ENCODE measurements around the gene BASP1.
"Not testable (repeated sequence)": the region's sequence is repeated elsewhere in the genome, so short reads cannot be mapped to it uniquely, and the experiment has no call there.

Gene BASP1

GRCh38 chr5:17187011-17187785 lies 30.2 kb upstream of the BASP1 start:
- H3K36me3 ChIP-seq (ENCODE audit: insufficient read depth, low read length): peaks cover 4% of the 10 kb centered on the region; the same call in 1 of the 2 replicates
- no peak for TF ChIP-seq POLR2AphosphoS5 (IDR thresholded peaks at IDR 0.05; ENCODE audit: borderline replicate concordance, low read depth, low read length)
- no peak for TF ChIP-seq FOXP2 (optimal IDR thresholded peaks at IDR 0.05; ENCODE audit: control extremely low read depth, extremely low read length, insufficient read depth)
- no peak for TF ChIP-seq EZH2 (IDR thresholded peaks at IDR 0.05)
- peak overlapping the region; percentile 39 for H3K9ac ChIP-seq (ENCODE audit: insufficient read length)
- no peaks in the 10 kb centered on the region for H3K9me3 ChIP-seq (ENCODE audit: low read depth, low read length)
- DNase-seq (ENCODE audit: low read depth, low spot score): no peak
- H3K27ac ChIP-seq: peak overlapping the region; percentile 98
- H3K4me3 ChIP-seq: no peak overlapping the region

GRCh38 chr5:17187786-17188170 lies 29.7 kb upstream of the BASP1 start:
- Histone ChIP-seq H3K4me3 (no peak overlapping the region), H3K9ac (ENCODE audit: insufficient read length) (peak overlapping the region; percentile 39), H3K36me3 (ENCODE audit: insufficient read depth, low read length) (peaks cover 4% of the 10 kb centered on the region; the same call in 1 of the 2 replicates), H3K27ac (peak overlapping the region; percentile 98), H3K9me3 (ENCODE audit: low read depth, low read length) (no peaks in the 10 kb centered on the region)
- TF ChIP-seq FOXP2 (optimal IDR thresholded peaks at IDR 0.05; ENCODE audit: control extremely low read depth, extremely low read length, insufficient read depth): no peak
- no peak for TF ChIP-seq EZH2 (IDR thresholded peaks at IDR 0.05)
- no peak for TF ChIP-seq POLR2AphosphoS5 (IDR thresholded peaks at IDR 0.05; ENCODE audit: borderline replicate concordance, low read depth, low read length)
- DNase-seq (ENCODE audit: low read depth, low spot score): no peak

- peak; percentile 95 for DNase-seq (ENCODE audit: low read depth, low spot score)
- Histone ChIP-seq H3K27ac (peak overlapping the region; percentile 98), H3K4me3 (peak overlapping the region; percentile 62), H3K9ac (ENCODE audit: insufficient read length) (peak overlapping the region; percentile 69), H3K36me3 (ENCODE audit: insufficient read depth, low read length) (peaks cover 4% of the 10 kb centered on the region; the same call in 1 of the 2 replicates), H3K9me3 (ENCODE audit: low read depth, low read length) (no peaks in the 10 kb centered on the region)
- TF ChIP-seq FOXP2 (optimal IDR thresholded peaks at IDR 0.05; ENCODE audit: control extremely low read depth, extremely low read length, insufficient read depth): no peak
- TF ChIP-seq EZH2 (IDR thresholded peaks at IDR 0.05): no peak
- TF ChIP-seq POLR2AphosphoS5 (IDR thresholded peaks at IDR 0.05; ENCODE audit: borderline replicate concordance, low read depth, low read length): no peak
Observed at GRCh38 chr5:17189381-17190036, 27.9 kb upstream of the BASP1 start.

- peak overlapping the region; percentile 69 for H3K9ac ChIP-seq (ENCODE audit: insufficient read length)
- peak overlapping the region; percentile 98 for H3K27ac ChIP-seq
- TF ChIP-seq POLR2AphosphoS5 (IDR thresholded peaks at IDR 0.05; ENCODE audit: borderline replicate concordance, low read depth, low read length) (peak; percentile 54; the same call in 1 of the 2 replicates), FOXP2 (optimal IDR thresholded peaks at IDR 0.05; ENCODE audit: control extremely low read depth, extremely low read length, insufficient read depth) (no peak), EZH2 (IDR thresholded peaks at IDR 0.05) (no peak)
- H3K4me3 ChIP-seq: peak overlapping the region; percentile 62
- no peaks in the 10 kb centered on the region for H3K9me3 ChIP-seq (ENCODE audit: low read depth, low read length)
- peaks cover 4% of the 10 kb centered on the region; the same call in 1 of the 2 replicates for H3K36me3 ChIP-seq (ENCODE audit: insufficient read depth, low read length)
- DNase-seq (ENCODE audit: low read depth, low spot score): peak; percentile 89
Observed at GRCh38 chr5:17190242-17190778, 27.1 kb upstream of the BASP1 start.

- H3K4me3 ChIP-seq: peak overlapping the region; percentile 62
- peak overlapping the region; percentile 69 for H3K9ac ChIP-seq (ENCODE audit: insufficient read length)
- H3K27ac ChIP-seq: peak overlapping the region; percentile 98
- DNase-seq (ENCODE audit: low read depth, low spot score): peak; percentile 66
- no peak for TF ChIP-seq FOXP2 (optimal IDR thresholded peaks at IDR 0.05; ENCODE audit: control extremely low read depth, extremely low read length, insufficient read depth)
- no peak for TF ChIP-seq EZH2 (IDR thresholded peaks at IDR 0.05)
- TF ChIP-seq POLR2AphosphoS5 (IDR thresholded peaks at IDR 0.05; ENCODE audit: borderline replicate concordance, low read depth, low read length): no peak
- H3K9me3 ChIP-seq (ENCODE audit: low read depth, low read length): no peaks in the 10 kb centered on the region
- H3K36me3 ChIP-seq (ENCODE audit: insufficient read depth, low read length): peaks cover 4% of the 10 kb centered on the region; the same call in 1 of the 2 replicates
Observed at GRCh38 chr5:17190799-17191391, 26.5 kb upstream of the BASP1 start.

- not testable (repeated sequence) for H3K4me3 ChIP-seq; H3K36me3 ChIP-seq (ENCODE audit: insufficient read depth, low read length); DNase-seq (ENCODE audit: low read depth, low spot score); H3K9me3 ChIP-seq (ENCODE audit: low read depth, low read length)
- peak overlapping the region; percentile 98 for H3K27ac ChIP-seq
- peak overlapping the region; percentile 69 for H3K9ac ChIP-seq (ENCODE audit: insufficient read length)
Observed at GRCh38 chr5:17191574-17191973, 25.9 kb upstream of the BASP1 start.

GRCh38 chr5:17192191-17192590 lies 25.2 kb upstream of the BASP1 start:
- Histone ChIP-seq H3K4me3 (peak overlapping the region; percentile 50), H3K9me3 (ENCODE audit: low read depth, low read length) (no peaks in the 10 kb centered on the region), H3K36me3 (ENCODE audit: insufficient read depth, low read length) (peaks cover 7% of the 10 kb centered on the region; the same call in 1 of the 2 replicates), H3K27ac (peak overlapping the region; percentile 98), H3K9ac (ENCODE audit: insufficient read length) (peak overlapping the region; percentile 58)
- TF ChIP-seq EZH2 (IDR thresholded peaks at IDR 0.05) (no peak), FOXP2 (optimal IDR thresholded peaks at IDR 0.05; ENCODE audit: control extremely low read depth, extremely low read length, insufficient read depth) (no peak), POLR2AphosphoS5 (IDR thresholded peaks at IDR 0.05; ENCODE audit: borderline replicate concordance, low read depth, low read length) (no peak)
- no peak for DNase-seq (ENCODE audit: low read depth, low spot score)

GRCh38 chr5:17196024-17196423 lies 21.4 kb upstream of the BASP1 start:
- no peak for TF ChIP-seq EZH2 (IDR thresholded peaks at IDR 0.05)
- TF ChIP-seq FOXP2 (optimal IDR thresholded peaks at IDR 0.05; ENCODE audit: control extremely low read depth, extremely low read length, insufficient read depth): no peak
- TF ChIP-seq POLR2AphosphoS5 (IDR thresholded peaks at IDR 0.05; ENCODE audit: borderline replicate concordance, low read depth, low read length): no peak
- Histone ChIP-seq H3K9me3 (ENCODE audit: low read depth, low read length) (peaks cover 5% of the 10 kb centered on the region; the same call in 1 of the 2 replicates), H3K4me3 (no peak overlapping the region)

More at GRCh38 chr5:17196024-17196423, 21.4 kb upstream of the BASP1 start:
- DNase-seq (ENCODE audit: low read depth, low spot score): no peak
- peaks cover 14% of the 10 kb centered on the region; the same call in 1 of the 2 replicates for H3K36me3 ChIP-seq (ENCODE audit: insufficient read depth, low read length)
- no peak overlapping the region for H3K27ac ChIP-seq
- H3K9ac ChIP-seq (ENCODE audit: insufficient read length): no peak overlapping the region
